ENCODE results near the gene VPS11. TPM values are rescaled to one million over a fixed set of nuclear protein-coding genes. Genes with fewer than 3 reads are reported as not detected.

Gene VPS11
- total RNA-seq, 2 experiments from 2014 or later: 19.2 to 21.1 TPM

DNA sequence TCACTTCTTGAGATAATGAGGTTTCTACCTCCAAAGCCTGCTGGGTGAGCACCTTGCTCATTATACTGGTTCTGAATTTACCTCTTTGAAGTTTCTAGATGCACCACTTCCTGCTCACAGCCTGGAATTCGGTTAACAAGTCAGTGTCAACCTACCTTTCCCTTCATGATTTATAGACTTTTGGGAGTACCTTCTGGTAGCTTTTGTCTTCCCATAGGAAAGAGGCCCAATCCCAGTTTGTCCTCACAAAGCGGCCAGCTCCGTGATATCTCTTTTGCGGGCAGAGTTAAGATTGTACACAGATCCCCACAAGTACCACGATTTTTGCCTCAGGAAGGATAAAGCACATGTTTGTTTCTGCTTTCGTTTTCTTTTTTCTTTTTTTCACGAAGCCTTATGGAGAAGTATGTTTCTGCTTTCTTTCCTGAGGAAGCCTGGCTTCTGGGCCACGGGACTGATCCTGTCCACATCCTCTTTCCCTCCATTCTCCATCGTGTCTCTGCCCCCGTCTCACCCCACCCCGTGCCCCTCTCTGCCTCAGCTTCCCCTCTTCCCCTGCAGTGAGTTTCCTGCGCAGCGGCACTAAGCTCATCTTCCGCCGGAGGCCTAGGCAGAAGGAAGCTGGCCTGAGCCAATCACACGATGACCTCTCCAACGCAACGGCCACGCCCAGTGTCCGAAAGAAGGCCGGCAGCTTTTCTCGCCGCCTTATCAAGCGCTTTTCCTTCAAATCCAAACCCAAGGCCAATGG is 48.0 kb downstream of the VPS11 start:
- CTCF ChIA-PET: interaction anchor here (0.6 to 1.8 kb wide), 5 partner anchors 11 to 222 kb away, joined by 3 to 6 read pairs (median 3); a partner anchor contains a TSS
- Mint-ChIP-seq H3K4me3 (peak overlapping the region; percentile 74), H3K9me3 (no peaks in the 10 kb centered on the region), H3K27ac (peak overlapping the region; percentile 96), H3K27me3 (no peaks in the 10 kb centered on the region), H3K4me1 (ENCODE audit: low read depth) (peaks cover 33% of the 10 kb centered on the region), H3K36me3 (peaks cover 32% of the 10 kb centered on the region)
- DNase-seq: peak; percentile 51
- POLR2A ChIA-PET: interaction anchor here (0.7 to 1.5 kb wide), 7 partner anchors 8 to 245 kb away, joined by 3 to 6 read pairs (median 4); partner anchors contain the start of genes DPAGT1, SLC37A4 and VPS11
- intact Hi-C loops (cut with micrococcal nuclease): no loop called here

DNA sequence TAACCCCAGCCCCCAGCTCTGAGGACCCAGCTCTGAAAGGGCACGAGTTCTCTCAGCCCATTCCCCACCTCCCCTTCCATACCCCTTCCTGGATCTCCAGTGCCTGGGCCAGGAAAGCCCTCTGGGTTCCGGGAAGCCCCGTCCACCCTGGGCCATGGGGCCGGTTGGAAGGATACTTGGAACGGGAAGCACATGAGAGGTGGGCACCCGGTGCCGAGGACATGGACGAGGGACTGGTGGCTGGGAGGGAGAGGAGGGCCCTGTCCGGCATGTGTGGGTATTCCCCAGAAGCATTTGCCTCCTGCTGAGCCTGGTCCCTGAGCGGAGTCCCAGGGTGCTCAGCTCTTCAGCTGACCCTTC is 48.6 kb downstream of the VPS11 start:
- H3K4me1 Mint-ChIP-seq (ENCODE audit: low read depth): peaks cover 37% of the 10 kb centered on the region
- ChIA-PET POLR2A (interaction anchor here (0.9 to 1.5 kb wide), 6 partner anchors 9 to 86 kb away, joined by 3 to 6 read pairs (median 4); partner anchors contain the start of genes DPAGT1, SLC37A4 and VPS11), CTCF (interaction anchor here (0.9 to 1.8 kb wide), 3 partner anchors 19 to 222 kb away, joined by 3 to 6 read pairs (median 4); a partner anchor contains a TSS)
- no peak overlapping the region for H3K4me3 Mint-ChIP-seq
- H3K27ac Mint-ChIP-seq: peak overlapping the region; percentile 96
- H3K27me3 Mint-ChIP-seq: no peaks in the 10 kb centered on the region
- no peaks in the 10 kb centered on the region for H3K9me3 Mint-ChIP-seq
- DNase-seq: no peak
- intact Hi-C loops (cut with micrococcal nuclease): no loop called here
- H3K36me3 Mint-ChIP-seq: peaks cover 31% of the 10 kb centered on the region

DNA sequence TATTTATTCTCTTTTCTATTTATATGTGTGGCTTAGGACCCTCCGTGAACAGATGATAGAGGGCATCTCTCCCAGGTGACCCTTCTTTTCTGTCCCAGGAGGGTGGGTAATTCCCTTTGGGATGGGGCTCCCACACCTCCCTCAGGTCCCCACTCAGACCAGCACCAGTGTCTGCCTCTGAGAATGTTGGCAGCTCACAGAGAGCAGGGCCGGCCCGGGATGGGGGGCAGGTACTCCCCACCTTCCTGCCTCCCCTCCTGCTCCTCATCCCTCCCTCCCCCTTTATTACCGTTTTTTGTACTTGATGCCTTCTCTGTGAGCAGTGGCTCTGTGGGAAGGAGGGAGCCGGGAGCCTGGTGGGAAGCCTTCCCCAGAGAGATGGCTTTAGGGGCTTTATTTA is 49.0 kb downstream of the VPS11 start:
- Mint-ChIP-seq H3K4me1 (ENCODE audit: low read depth) (peaks cover 37% of the 10 kb centered on the region), H3K27ac (peak overlapping the region; percentile 66), H3K4me3 (no peak overlapping the region), H3K36me3 (peaks cover 31% of the 10 kb centered on the region), H3K9me3 (no peaks in the 10 kb centered on the region), H3K27me3 (no peaks in the 10 kb centered on the region)
- intact Hi-C loops (cut with micrococcal nuclease): no loop called here
- ChIA-PET POLR2A (interaction anchor here (1.5 kb wide), 3 partner anchors 9 to 22 kb away, joined by 4 to 6 read pairs (median 6); partner anchors contain the start of gene DPAGT1), CTCF (interaction anchor here (0.9 to 1.8 kb wide), 2 partner anchors 21 to 221 kb away, joined by 4 to 6 read pairs; a partner anchor contains a TSS)
- DNase-seq: no peak

DNA sequence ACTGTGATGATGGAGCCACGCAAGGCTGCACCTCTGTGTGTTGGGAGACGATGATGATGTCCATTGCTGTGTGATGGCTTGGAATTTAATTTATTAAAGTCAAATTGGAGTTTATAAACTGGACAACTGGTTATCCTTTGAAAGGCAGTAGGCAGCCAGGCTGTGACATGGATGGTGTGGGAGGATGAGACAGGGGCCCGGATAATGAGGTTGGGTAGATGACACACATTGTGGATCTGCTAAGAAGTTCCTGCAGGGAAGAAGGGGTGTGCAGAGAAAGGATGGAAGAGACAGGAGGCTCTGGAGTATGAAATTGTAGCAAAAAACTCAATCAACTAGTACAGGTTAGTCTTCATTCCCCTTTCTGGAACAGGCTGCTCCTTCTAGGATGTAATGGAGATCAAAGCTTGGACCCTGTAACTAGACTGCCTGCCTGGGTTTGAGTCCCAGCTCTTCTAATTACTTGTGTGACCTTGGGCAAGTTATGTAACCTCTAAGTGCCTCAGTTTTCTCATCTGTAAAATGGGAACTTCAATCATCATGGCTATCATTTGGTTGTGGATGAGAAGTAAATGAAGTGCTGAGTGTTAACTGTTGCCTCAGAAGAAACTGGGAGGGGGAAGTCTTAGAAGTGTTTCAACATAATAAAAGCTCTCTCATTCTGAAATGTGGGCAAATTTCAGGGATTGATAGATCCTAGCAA is 49.5 kb downstream of the VPS11 start:
- Mint-ChIP-seq H3K9me3 (no peaks in the 10 kb centered on the region), H3K4me3 (no peak overlapping the region), H3K4me1 (ENCODE audit: low read depth) (peaks cover 39% of the 10 kb centered on the region), H3K27ac (no peak overlapping the region), H3K27me3 (no peaks in the 10 kb centered on the region), H3K36me3 (peaks cover 29% of the 10 kb centered on the region)
- ChIA-PET CTCF (no interaction called here), POLR2A (no interaction called here)
- intact Hi-C loops (cut with micrococcal nuclease): no loop called here
- DNase-seq: no peak

DNA sequence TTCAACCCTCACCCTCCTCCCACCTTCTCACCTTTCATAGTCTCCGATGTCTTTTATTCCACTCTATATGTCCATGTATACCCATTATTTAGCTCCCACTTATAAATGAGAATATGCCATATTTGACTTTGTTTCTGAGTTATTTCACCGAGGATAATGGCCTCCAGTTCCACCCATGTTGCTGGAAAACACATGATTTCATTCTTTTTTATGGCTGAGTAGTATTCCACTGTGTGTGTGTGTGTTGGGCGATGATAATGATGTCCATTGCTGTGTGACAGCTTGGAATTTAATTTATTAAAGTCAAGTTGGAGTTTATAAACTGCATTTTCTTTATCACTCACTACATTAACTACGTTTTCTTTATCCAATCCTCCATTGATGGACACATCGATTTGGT is 50.6 kb downstream of the VPS11 start:
- Mint-ChIP-seq H3K4me1 (ENCODE audit: low read depth) (peaks cover 48% of the 10 kb centered on the region), H3K4me3 (no peak overlapping the region), H3K9me3 (no peaks in the 10 kb centered on the region), H3K27me3 (no peaks in the 10 kb centered on the region), H3K27ac (no peak overlapping the region), H3K36me3 (peaks cover 27% of the 10 kb centered on the region)
- CTCF ChIA-PET: interaction anchor here (1.1 kb wide), 1 partner anchor 51 kb away, joined by 3 read pairs; no protein-coding TSS in a partner anchor
- POLR2A ChIA-PET: no interaction called here
- no peak for DNase-seq
- intact Hi-C loops (cut with micrococcal nuclease): no loop called here

DNA sequence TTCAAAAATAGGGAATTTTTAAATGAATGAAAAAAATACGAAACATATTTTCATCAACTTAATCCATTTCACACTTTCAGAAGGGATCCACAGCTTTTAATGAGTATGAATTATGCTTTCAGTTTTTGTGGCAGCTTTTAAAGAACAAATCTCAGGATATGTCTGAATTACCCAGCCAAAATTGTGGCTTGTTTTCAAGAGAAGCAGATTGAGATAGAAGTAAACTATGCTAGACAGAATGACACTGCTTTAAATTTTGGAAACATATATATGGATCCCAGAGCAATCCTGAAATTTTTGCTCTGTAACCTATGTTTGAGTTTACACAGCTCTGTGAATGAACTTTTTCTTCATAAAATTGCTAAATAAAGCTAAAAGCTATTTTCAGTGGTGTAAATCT is 51.3 kb downstream of the VPS11 start:
- Mint-ChIP-seq H3K27ac (no peak overlapping the region), H3K27me3 (no peaks in the 10 kb centered on the region), H3K4me3 (no peak overlapping the region), H3K4me1 (ENCODE audit: low read depth) (peaks cover 48% of the 10 kb centered on the region), H3K9me3 (no peaks in the 10 kb centered on the region), H3K36me3 (peaks cover 24% of the 10 kb centered on the region)
- CTCF ChIA-PET: interaction anchor here (1.1 kb wide), 1 partner anchor 50 kb away, joined by 3 read pairs; no protein-coding TSS in a partner anchor
- no peak for DNase-seq
- intact Hi-C loops (cut with micrococcal nuclease): no loop called here
- POLR2A ChIA-PET: no interaction called here

DNA sequence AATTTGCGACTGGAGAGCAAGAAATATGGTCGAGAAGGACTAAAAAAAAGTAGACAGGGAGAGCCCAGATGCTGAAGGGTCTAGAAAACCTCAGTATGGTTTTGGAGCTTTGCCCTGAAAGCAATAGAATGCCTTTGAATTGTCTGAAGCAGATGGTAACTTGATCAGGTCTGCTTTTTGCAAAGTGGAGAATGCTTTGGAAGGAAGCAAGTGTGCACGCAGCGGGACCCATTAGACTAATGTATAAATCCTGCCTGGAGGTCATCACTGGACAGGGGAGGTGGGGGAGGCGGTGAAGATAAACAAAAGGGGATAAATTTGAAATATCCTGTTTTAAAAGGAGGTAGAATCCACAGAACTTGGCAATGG is 53.0 kb downstream of the VPS11 start:
- H3K4me1 Mint-ChIP-seq (ENCODE audit: low read depth): peaks cover 33% of the 10 kb centered on the region

DNA sequence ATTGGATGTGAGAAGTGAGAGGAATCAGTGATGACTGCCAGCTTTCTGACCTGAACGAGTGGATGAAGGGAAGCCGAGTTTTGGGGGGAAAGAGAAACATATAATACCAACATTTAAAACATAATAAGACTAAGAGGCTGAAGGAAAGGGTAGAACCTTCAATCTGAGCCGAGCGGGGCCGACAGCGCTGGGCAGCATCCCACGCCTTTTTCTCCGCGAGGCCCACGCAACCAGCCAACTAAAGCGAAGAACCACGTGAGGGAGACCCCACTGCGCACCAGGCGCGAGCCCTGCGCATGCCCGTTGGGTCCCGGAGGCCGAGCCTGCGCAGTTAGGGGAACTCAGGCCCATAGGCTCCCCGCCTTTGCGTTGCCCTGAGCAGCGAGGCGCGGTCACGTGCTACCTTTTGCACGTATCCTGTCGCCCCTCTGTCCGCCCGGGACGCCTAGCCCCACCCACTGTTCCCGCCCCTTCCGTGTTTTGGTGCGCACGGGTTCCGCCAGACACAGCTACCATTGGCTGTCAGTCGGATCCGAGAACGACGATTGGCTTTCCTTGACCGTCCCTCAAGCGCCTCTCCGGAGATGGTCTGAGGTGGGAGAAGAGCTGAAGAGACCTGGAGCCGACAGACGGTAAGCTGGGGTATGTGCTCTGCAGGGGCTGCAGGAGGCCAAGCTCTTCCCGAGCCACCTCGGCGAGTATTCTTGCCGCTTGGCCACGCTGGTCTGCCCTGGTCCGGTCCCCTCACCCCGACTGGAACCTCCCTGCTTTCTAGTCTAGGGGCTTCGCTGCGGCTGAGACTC is 53.6 kb downstream of the VPS11 start, which contains the start of gene HINFP:
Gene HINFP (plus strand): TSS at position 573 of the 803 bp plus-strand sequence. CDS start 5,365 bp downstream, outside the sequence.
- H3K27me3 Mint-ChIP-seq: no peaks in the 10 kb centered on the region
- H3K4me3 Mint-ChIP-seq: peak within 1 kb of the TSS; percentile 88
- intact Hi-C loops (cut with micrococcal nuclease): loop anchor here (1.0 to 5.0 kb wide), 6 partner anchors 14 to 211 kb away; partner anchors contain the start of genes C2CD2L, DPAGT1, HMBS and RNF26
- peak within 1 kb of the TSS; percentile 78 for H3K27ac Mint-ChIP-seq
- ChIA-PET POLR2A (interaction anchor here (0.5 to 2.2 kb wide), 10 partner anchors 11 to 65 kb away, joined by 3 to 10 read pairs (median 3); partner anchors contain the start of genes C2CD2L, DPAGT1 and VPS11), CTCF (interaction anchor here (0.7 to 1.8 kb wide), 10 partner anchors 11 to 75 kb away, joined by 3 to 9 read pairs (median 4); partner anchors contain the start of genes C2CD2L, NLRX1 and VPS11)
- no peaks in the 10 kb centered on the region for H3K9me3 Mint-ChIP-seq
- H3K36me3 Mint-ChIP-seq: peaks cover 14% of the 10 kb centered on the region
- H3K4me1 Mint-ChIP-seq (ENCODE audit: low read depth): peaks cover 28% of the 10 kb centered on the region
- DNase-seq: peak; percentile 100

More for the DNA sequence above, 53.0 kb downstream of the VPS11 start:
- Mint-ChIP-seq H3K27me3 (no peaks in the 10 kb centered on the region), H3K27ac (peak overlapping the region; percentile 73), H3K36me3 (peaks cover 16% of the 10 kb centered on the region), H3K4me3 (peak overlapping the region; percentile 88), H3K9me3 (no peaks in the 10 kb centered on the region)
- intact Hi-C loops (cut with micrococcal nuclease): loop anchor here (1.0 to 5.0 kb wide), 6 partner anchors 13 to 212 kb away; partner anchors contain the start of genes C2CD2L, DPAGT1, HMBS and RNF26
- no peak for DNase-seq
- CTCF ChIA-PET: interaction anchor here (0.9 to 1.8 kb wide), 4 partner anchors 12 to 76 kb away, joined by 3 to 9 read pairs (median 4); no protein-coding TSS in a partner anchor
- POLR2A ChIA-PET: interaction anchor here (0.9 to 2.2 kb wide), 5 partner anchors 10 to 30 kb away, joined by 3 to 10 read pairs (median 3); partner anchors contain the start of gene C2CD2L

DNA sequence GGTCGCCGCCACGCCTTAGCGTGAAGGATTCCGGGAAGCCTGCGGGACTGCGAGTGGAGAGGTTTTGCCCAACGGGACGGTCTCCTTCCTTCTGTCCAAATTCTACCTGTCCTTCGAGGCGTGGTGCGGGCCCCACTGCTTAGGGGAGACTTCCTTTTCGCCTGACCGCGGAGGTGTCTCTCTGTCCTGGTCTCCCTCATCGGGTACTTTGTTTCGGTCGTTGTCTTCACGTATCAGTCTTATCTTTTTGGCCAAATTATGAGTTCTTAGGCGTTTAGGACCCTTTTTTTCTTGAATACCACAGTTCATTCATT is 54.1 kb downstream of the VPS11 start:
- ChIA-PET CTCF (interaction anchor here (1.0 to 1.5 kb wide), 6 partner anchors 11 to 84 kb away, joined by 3 to 5 read pairs (median 4); partner anchors contain the start of genes C2CD2L, CBL, NLRX1 and VPS11), POLR2A (interaction anchor here (0.5 to 2.2 kb wide), 9 partner anchors 13 to 66 kb away, joined by 3 to 10 read pairs (median 3); partner anchors contain the start of genes C2CD2L, DPAGT1 and VPS11)
- intact Hi-C loops (cut with micrococcal nuclease): loop anchor here (1.0 to 5.0 kb wide), 6 partner anchors 14 to 211 kb away; partner anchors contain the start of genes C2CD2L, DPAGT1, HMBS and RNF26
- Mint-ChIP-seq H3K4me3 (peak overlapping the region; percentile 88), H3K9me3 (no peaks in the 10 kb centered on the region), H3K36me3 (peaks cover 14% of the 10 kb centered on the region), H3K27me3 (no peaks in the 10 kb centered on the region), H3K4me1 (ENCODE audit: low read depth) (peaks cover 29% of the 10 kb centered on the region), H3K27ac (peak overlapping the region; percentile 78)
- DNase-seq: no peak

DNA sequence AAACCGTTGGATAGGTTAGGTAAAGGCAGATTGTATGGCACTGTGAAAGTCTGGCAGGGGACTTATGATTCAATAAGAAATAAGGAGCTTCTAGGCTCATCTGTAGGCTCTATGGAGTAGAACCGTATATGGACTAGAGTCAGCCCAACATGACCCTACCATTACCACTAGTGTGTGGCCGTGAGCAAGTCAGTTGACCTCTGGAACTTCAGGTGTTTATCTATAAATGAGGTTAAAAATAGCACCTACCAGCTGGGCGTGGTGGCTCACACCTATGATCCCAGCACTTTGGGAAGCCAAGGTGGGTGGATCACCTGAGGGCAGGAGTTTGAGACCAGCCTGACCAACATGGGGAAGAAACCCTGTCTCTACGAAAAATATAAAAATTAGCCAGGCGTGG is 58.2 kb downstream of the VPS11 start:
- no peak overlapping the region for H3K4me3 Mint-ChIP-seq
- H3K27ac Mint-ChIP-seq: no peak overlapping the region
- H3K4me1 Mint-ChIP-seq (ENCODE audit: low read depth): peaks cover 29% of the 10 kb centered on the region
- ChIA-PET POLR2A (no interaction called here), CTCF (no interaction called here)
- no peak for DNase-seq
- H3K9me3 Mint-ChIP-seq: no peaks in the 10 kb centered on the region
- H3K36me3 Mint-ChIP-seq: peaks cover 9% of the 10 kb centered on the region
- H3K27me3 Mint-ChIP-seq: no peaks in the 10 kb centered on the region
- intact Hi-C loops (cut with micrococcal nuclease): no loop called here
